ENCODE results near the gene GTF3C1. TPM values are rescaled to one million over a fixed set of nuclear protein-coding genes. Genes with fewer than 3 reads are reported as not detected.

GTF3C1 gene
- total and polyA plus RNA-seq, 4 donors, result 33.5 to 84.0 (median 67.5) TPM

DNA sequence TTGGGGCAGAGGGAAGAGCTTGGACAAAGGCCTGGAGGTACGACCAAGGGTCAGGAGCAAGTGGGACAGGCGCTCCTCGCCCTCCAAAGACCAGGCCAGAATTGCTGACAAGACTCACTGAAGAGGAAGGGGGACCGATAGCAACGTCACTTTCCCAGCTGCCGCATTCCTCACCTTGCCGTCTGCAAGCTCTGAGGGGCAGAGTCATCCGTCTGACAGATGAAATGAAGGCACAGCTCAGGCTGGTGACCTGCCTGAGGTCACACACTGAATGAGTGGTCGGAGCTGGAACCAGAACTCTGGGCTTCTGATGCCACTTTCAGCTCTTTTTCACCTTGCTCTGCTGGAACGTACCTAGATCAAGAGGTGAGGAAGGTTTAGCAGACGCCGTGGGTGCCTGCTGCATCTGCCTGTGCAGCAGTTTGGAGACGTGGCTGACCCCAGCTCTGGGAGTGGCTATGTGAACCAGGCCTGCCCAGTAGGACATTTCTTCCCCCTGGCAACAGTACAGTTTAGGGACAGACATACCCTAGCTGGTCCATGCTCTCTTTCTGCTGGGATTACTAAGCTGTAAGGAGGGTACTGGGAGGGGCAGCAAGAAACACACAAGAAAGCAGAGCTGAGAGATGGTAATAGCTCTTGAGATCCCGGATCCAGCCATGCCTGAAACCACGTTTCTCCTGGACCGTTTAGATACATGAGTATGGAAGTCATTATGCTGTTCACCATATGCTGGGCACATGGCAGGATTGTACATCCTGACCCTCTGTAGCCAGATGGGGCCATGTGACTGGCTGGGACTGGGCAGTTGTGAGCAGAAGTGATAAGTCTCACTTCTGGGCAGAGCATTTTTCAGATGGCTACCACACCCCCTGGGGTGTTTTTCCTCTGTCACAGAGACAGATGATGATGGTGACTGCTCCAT, 96.9 kb downstream of the GTF3C1 start:
- no peak overlapping the region for H3K4me3 ChIP-seq
- no peak overlapping the region for H3K27ac ChIP-seq (ENCODE audit: low read depth in 1 of 2, low read length in 1 of 2)
- H3K27me3 ChIP-seq (ENCODE audit: control insufficient read depth in 3 of 3, insufficient read depth in 3 of 3, low read length in 2 of 3), result peaks cover 0 to 4% (median 0%) of the 10 kb centered on the region in 3 donors
- H3K9me3 ChIP-seq (ENCODE audit: control insufficient read depth in 4 of 4, insufficient read depth in 3 of 4, low read length in 3 of 4), result peaks cover 0 to 5% (median 0%) of the 10 kb centered on the region in 4 donors
- H3K36me3 ChIP-seq (ENCODE audit: control insufficient read depth in 4 of 4, insufficient read depth in 4 of 4, low read length in 4 of 4), result peaks cover 0 to 4% (median 0%) of the 10 kb centered on the region in 4 donors
- TF ChIP-seq CTCF (IDR thresholded peaks at IDR 0.05; ENCODE audit: control extremely low read depth, extremely low read depth), result no peak
- no peak for DNase-seq
- no peak for ATAC-seq (ENCODE audit: insufficient read depth, low FRiP score)
- peaks cover 0 to 16% (median 8%) of the 10 kb centered on the region in 5 donors for H3K4me1 ChIP-seq (ENCODE audit: control insufficient read depth in 5 of 5, insufficient read depth in 5 of 5, low read length in 5 of 5)
- H3K9ac ChIP-seq (ENCODE audit: insufficient read depth in 1 of 2, low read length in 2 of 2), result no peak overlapping the region
- WGBS, 2 donors, result 75 to 84% methylated on average over 16 of the region's 16 CpGs

DNA sequence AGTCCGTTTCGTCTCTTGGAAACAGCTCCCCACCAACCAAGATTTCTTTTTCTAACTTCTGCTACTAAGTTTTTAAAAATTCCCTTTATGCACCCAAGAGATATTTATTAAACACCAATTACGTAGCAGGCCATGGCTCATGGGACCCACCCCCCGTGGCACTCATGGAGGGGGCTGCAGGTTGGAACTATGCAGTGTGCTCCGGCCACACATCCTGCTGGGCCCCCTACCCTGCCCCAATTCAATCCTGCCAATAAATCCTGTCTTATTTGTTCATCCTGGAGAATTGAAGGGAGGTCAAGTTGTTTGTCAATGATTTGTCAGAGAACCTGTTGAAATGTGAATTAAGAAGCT, 99.5 kb downstream of the GTF3C1 start:
- no peak overlapping the region for H3K4me3 ChIP-seq
- no peak overlapping the region for H3K27ac ChIP-seq (ENCODE audit: low read depth in 1 of 2, low read length in 1 of 2)
- ATAC-seq (ENCODE audit: insufficient read depth, low FRiP score), result no peak
- H3K9me3 ChIP-seq (ENCODE audit: control insufficient read depth in 4 of 4, insufficient read depth in 3 of 4, low read length in 3 of 4), result peaks cover 0 to 19% (median 0%) of the 10 kb centered on the region in 4 donors
- H3K4me1 ChIP-seq (ENCODE audit: control insufficient read depth in 5 of 5, insufficient read depth in 5 of 5, low read length in 5 of 5), result peaks cover 0 to 13% (median 8%) of the 10 kb centered on the region in 5 donors
- 4 to 9% methylated on average over 5 of the region's 5 CpGs for WGBS, 2 donors
- no peak for DNase-seq
- peaks cover 0 to 4% (median 0%) of the 10 kb centered on the region in 3 donors for H3K27me3 ChIP-seq (ENCODE audit: control insufficient read depth in 3 of 3, insufficient read depth in 3 of 3, low read length in 2 of 3)
- TF ChIP-seq CTCF (IDR thresholded peaks at IDR 0.05; ENCODE audit: control extremely low read depth, extremely low read depth), result no peak
- H3K36me3 ChIP-seq (ENCODE audit: control insufficient read depth in 4 of 4, insufficient read depth in 4 of 4, low read length in 4 of 4), result peaks cover 0 to 5% (median 1%) of the 10 kb centered on the region in 4 donors
- no peak overlapping the region for H3K9ac ChIP-seq (ENCODE audit: insufficient read depth in 1 of 2, low read length in 2 of 2)

- ATAC-seq (ENCODE audit: insufficient read depth, low FRiP score) (no peak), DNase-seq (peak in 2 of 3 donors; percentile 18 to 41)
- Histone ChIP-seq H3K9me3 (ENCODE audit: control insufficient read depth in 4 of 4, insufficient read depth in 3 of 4, low read length in 3 of 4) (peaks cover 0 to 24% (median 1%) of the 10 kb centered on the region in 4 donors), H3K27me3 (ENCODE audit: control insufficient read depth in 3 of 3, insufficient read depth in 3 of 3, low read length in 2 of 3) (peaks cover 0 to 4% (median 0%) of the 10 kb centered on the region in 3 donors), H3K27ac (ENCODE audit: low read depth in 1 of 2, low read length in 1 of 2) (peak overlapping the region in 1 of 2 donors; percentile 17), H3K4me3 (no peak overlapping the region), H3K9ac (ENCODE audit: insufficient read depth in 1 of 2, low read length in 2 of 2) (no peak overlapping the region), H3K4me1 (ENCODE audit: control insufficient read depth in 5 of 5, insufficient read depth in 5 of 5, low read length in 5 of 5) (peaks cover 0 to 13% (median 8%) of the 10 kb centered on the region in 5 donors), H3K36me3 (ENCODE audit: control insufficient read depth in 4 of 4, insufficient read depth in 4 of 4, low read length in 4 of 4) (peaks cover 0 to 6% (median 1%) of the 10 kb centered on the region in 4 donors)
- WGBS, 2 donors, result 18 to 22% methylated on average over 31 of the region's 31 CpGs
- no peak for TF ChIP-seq CTCF (IDR thresholded peaks at IDR 0.05; ENCODE audit: control extremely low read depth, extremely low read depth)
Measured at GRCh38 chr16:27449434-27450195, 100.1 kb downstream of the GTF3C1 start.

Data from lung (tissue), 12 donors.